Neural cell (in vitro differentiated cells): ENCODE measurements around the gene MON2. TPM values are rescaled to one million over a fixed set of nuclear protein-coding genes. Genes with fewer than 3 reads are reported as not detected.

Source experiments
- H2AFZ ChIP-seq: fragments of 200-600, 300-800 bp; sonication (generic), shearing (Covaris generic); 2 replicates; pipeline ENCODE4 v1.6.0; 2014; ENCODE audit warnings: low read depth, mild to moderate bottlenecking, antibody characterized with exemption, low read length, moderate library complexity
- H3F3A ChIP-seq: fragments of 200-600 bp; shearing (Covaris generic); 2 replicates; pipeline ENCODE4 v1.6.1; 2016; ENCODE audit warnings: mild to moderate bottlenecking, moderate library complexity, mixed read lengths, antibody characterized with exemption, low read length; ENCODE audit not compliant: insufficient read depth, poor library complexity, severe bottlenecking
- H3K27ac ChIP-seq: fragments of 200-600, 300-800 bp; sonication (generic), shearing (Covaris generic); 2 replicates; pipeline ENCODE4 v1.5.1; 2014; ENCODE audit warnings: mild to moderate bottlenecking, low read length, moderate library complexity
- H3K27me3 ChIP-seq: fragments of 300-800, 200-600 bp; sonication (generic), shearing (Covaris generic); 2 replicates; pipeline ENCODE4 v1.6.0; 2014; ENCODE audit warnings: mild to moderate bottlenecking, low read depth, low read length, moderate library complexity; ENCODE audit not compliant: insufficient read depth
- H3K36me3 ChIP-seq: fragments of 300-800, 200-600 bp; sonication (generic), shearing (Covaris generic); 2 replicates; pipeline ENCODE4 v1.5.1; 2014; ENCODE audit warnings: mild to moderate bottlenecking, antibody characterized with exemption, low read length, moderate library complexity; ENCODE audit not compliant: insufficient read depth
- H3K4me2 ChIP-seq: fragments of 300-800, 200-600 bp; sonication (generic), shearing (Covaris generic); 2 replicates; pipeline ENCODE4 v1.6.0; 2014; ENCODE audit warnings: mild to moderate bottlenecking, low read length
- H3K4me3 ChIP-seq: fragments of 300-800, 200-600 bp; sonication (generic), shearing (Covaris generic); 2 replicates; pipeline ENCODE4 v1.5.1; 2014; ENCODE audit warnings: mild to moderate bottlenecking, low read length, moderate library complexity
- H3K79me2 ChIP-seq: fragments of 200-600 bp; shearing (Covaris generic); replicated peaks from 2 replicates; pipeline ENCODE4 v1.6.0; 2014; ENCODE audit warnings: mild to moderate bottlenecking, low read length, moderate library complexity; ENCODE audit not compliant: insufficient read depth
- H3K9ac ChIP-seq: fragments of 300-800, 200-600 bp; sonication (generic), shearing (Covaris generic); 2 replicates; pipeline ENCODE4 v1.6.1; 2016; ENCODE audit warnings: mild to moderate bottlenecking, low read length, mixed read lengths
- H3K9me2 ChIP-seq: fragments of 200-600 bp; shearing (Covaris generic); 2 replicates; pipeline ENCODE4 v1.6.1; 2016; ENCODE audit warnings: mild to moderate bottlenecking, low read length, mixed read lengths; ENCODE audit not compliant: insufficient read depth
- H3K9me3 ChIP-seq: fragments of 200-600, 300-800 bp; sonication (generic), shearing (Covaris generic); 2 replicates; pipeline ENCODE4 v1.6.1; 2016; ENCODE audit warnings: mild to moderate bottlenecking, mixed run types, low read length, moderate library complexity, mixed read lengths
- H4K20me1 ChIP-seq: fragments of 200-600 bp; shearing (Covaris generic); 2 replicates; pipeline ENCODE4 v1.6.1; 2016; ENCODE audit warnings: mild to moderate bottlenecking, mixed run types; ENCODE audit not compliant: insufficient read depth
- EP300 ChIP-seq: fragments of 450-650 bp; conservative IDR thresholded peaks from 2 replicates; pipeline ENCODE4 v1.6.1; 2014; ENCODE audit warnings: antibody characterized with exemption, mild to moderate bottlenecking, moderate library complexity; ENCODE audit not compliant: poor library complexity, severe bottlenecking
- EZH2 ChIP-seq: fragments of 200-600, 300-800 bp; shearing (Covaris generic), sonication (generic); IDR thresholded peaks from 2 replicates; pipeline ENCODE4 v1.6.1; 2014; ENCODE audit warnings: antibody characterized with exemption, low read length, borderline replicate concordance, mild to moderate bottlenecking; ENCODE audit not compliant: insufficient read depth, poor library complexity, severe bottlenecking
- MXI1 ChIP-seq: fragments of 450-650 bp; conservative IDR thresholded peaks from 2 replicates; pipeline ENCODE4 v1.6.1; 2014; ENCODE audit warnings: antibody characterized with exemption, mild to moderate bottlenecking; ENCODE audit not compliant: poor library complexity, severe bottlenecking
- POLR2AphosphoS5 ChIP-seq: IDR thresholded peaks from 2 replicates; pipeline ENCODE4 v1.6.1; 2012
- RAD21 ChIP-seq: fragments of 450-650 bp; conservative IDR thresholded peaks from 2 replicates; pipeline ENCODE4 v1.6.1; 2014; ENCODE audit warnings: antibody characterized with exemption, mild to moderate bottlenecking, moderate library complexity
- SMC3 ChIP-seq: fragments of 450-650 bp; conservative IDR thresholded peaks from 2 replicates; pipeline ENCODE4 v1.6.1; 2014; ENCODE audit warnings: antibody characterized with exemption, mild to moderate bottlenecking, moderate library complexity; ENCODE audit not compliant: poor library complexity
- TAF1 ChIP-seq: IDR thresholded peaks from 2 replicates; pipeline ENCODE4 v1.6.1; 2012; ENCODE audit warnings: low read depth
- polyA plus RNA-seq: library from polyadenylated mRNA; depleted of rRNA; stranded (reverse); fragments of >200 nt; gene quantifications from 2 replicates; pipeline ENCODE4 v1.2.3, GENCODE V29; 2014
- TF ChIP-seq, protein P1 (sequence below): IDR thresholded peaks from 2 replicates; pipeline ENCODE4 v1.6.1; 2012; ENCODE audit warnings: borderline replicate concordance
- TF ChIP-seq, protein P2 (sequence below): fragments of 450-650 bp; IDR thresholded peaks from 2 replicates; pipeline ENCODE4 v1.5.1; 2014; ENCODE audit warnings: antibody characterized with exemption, mild to moderate bottlenecking, moderate library complexity; ENCODE audit not compliant: poor library complexity, severe bottlenecking

Gene MON2
- polyA plus RNA-seq, 1 donor from 2014 or later: 44.2 TPM

DNA sequence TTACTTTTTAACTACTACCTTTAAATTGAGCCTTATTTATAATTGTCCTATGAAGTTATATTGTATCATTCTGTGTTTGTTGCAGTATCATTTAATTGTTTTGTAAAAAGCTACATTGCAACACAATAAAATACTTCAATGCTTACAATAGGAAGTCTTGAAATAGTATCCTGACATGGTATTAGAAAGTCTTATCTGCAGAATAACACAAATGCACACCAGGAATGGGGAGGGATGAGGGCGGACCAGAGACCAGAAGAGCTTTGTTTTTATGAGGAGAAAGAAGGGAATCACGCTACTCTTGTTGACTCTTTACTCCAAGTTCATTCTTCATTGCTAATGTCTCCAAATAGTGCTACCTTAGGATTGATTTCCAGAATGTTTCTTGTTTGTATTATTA, 120.2 kb downstream of the MON2 start:
- Histone ChIP-seq H3K36me3 (no peaks in the 10 kb centered on the region), H2AFZ (no peak overlapping the region)

DNA sequence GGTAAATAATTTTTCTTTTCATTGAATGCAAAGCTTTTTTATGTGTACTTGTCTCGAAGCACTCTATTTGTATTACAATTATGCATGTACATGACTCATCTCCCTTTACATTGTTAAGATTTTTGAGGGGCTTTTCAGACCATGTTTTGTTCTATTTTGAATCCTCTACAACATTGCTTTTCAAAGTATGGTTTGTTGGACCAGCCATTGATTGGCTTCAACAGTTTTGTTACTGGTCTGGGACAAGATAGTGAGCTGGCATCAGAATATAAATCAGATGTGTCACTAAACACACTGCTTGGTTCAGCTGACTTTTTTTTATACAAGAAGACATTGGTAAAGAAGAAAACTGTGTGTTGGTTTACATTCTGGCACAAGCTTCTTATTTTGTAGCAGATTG, 122.3 kb downstream of the MON2 start:
- no peaks in the 10 kb centered on the region for H3F3A ChIP-seq
- no peaks in the 10 kb centered on the region for H3K27me3 ChIP-seq
- H4K20me1 ChIP-seq: no peaks in the 10 kb centered on the region
- no peak overlapping the region for H3K4me2 ChIP-seq
- no peak overlapping the region for H3K4me3 ChIP-seq
- TF ChIP-seq TAF1 (no peak), SMC3 (no peak), EP300 (no peak), EZH2 (no peak), RAD21 (no peak)
- TF ChIP-seq, protein P1, sequence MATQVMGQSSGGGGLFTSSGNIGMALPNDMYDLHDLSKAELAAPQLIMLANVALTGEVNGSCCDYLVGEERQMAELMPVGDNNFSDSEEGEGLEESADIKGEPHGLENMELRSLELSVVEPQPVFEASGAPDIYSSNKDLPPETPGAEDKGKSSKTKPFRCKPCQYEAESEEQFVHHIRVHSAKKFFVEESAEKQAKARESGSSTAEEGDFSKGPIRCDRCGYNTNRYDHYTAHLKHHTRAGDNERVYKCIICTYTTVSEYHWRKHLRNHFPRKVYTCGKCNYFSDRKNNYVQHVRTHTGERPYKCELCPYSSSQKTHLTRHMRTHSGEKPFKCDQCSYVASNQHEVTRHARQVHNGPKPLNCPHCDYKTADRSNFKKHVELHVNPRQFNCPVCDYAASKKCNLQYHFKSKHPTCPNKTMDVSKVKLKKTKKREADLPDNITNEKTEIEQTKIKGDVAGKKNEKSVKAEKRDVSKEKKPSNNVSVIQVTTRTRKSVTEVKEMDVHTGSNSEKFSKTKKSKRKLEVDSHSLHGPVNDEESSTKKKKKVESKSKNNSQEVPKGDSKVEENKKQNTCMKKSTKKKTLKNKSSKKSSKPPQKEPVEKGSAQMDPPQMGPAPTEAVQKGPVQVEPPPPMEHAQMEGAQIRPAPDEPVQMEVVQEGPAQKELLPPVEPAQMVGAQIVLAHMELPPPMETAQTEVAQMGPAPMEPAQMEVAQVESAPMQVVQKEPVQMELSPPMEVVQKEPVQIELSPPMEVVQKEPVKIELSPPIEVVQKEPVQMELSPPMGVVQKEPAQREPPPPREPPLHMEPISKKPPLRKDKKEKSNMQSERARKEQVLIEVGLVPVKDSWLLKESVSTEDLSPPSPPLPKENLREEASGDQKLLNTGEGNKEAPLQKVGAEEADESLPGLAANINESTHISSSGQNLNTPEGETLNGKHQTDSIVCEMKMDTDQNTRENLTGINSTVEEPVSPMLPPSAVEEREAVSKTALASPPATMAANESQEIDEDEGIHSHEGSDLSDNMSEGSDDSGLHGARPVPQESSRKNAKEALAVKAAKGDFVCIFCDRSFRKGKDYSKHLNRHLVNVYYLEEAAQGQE: no peak
- TF ChIP-seq, protein P2, sequence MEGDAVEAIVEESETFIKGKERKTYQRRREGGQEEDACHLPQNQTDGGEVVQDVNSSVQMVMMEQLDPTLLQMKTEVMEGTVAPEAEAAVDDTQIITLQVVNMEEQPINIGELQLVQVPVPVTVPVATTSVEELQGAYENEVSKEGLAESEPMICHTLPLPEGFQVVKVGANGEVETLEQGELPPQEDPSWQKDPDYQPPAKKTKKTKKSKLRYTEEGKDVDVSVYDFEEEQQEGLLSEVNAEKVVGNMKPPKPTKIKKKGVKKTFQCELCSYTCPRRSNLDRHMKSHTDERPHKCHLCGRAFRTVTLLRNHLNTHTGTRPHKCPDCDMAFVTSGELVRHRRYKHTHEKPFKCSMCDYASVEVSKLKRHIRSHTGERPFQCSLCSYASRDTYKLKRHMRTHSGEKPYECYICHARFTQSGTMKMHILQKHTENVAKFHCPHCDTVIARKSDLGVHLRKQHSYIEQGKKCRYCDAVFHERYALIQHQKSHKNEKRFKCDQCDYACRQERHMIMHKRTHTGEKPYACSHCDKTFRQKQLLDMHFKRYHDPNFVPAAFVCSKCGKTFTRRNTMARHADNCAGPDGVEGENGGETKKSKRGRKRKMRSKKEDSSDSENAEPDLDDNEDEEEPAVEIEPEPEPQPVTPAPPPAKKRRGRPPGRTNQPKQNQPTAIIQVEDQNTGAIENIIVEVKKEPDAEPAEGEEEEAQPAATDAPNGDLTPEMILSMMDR: no peak
- H2AFZ ChIP-seq: no peak overlapping the region
- no peaks in the 10 kb centered on the region for H3K36me3 ChIP-seq
- no peaks in the 10 kb centered on the region for H3K79me2 ChIP-seq
- no peak overlapping the region for H3K27ac ChIP-seq
- H3K9me3 ChIP-seq: no peaks in the 10 kb centered on the region
- H3K9me2 ChIP-seq: no peaks in the 10 kb centered on the region
- no peak overlapping the region for H3K9ac ChIP-seq

More for the DNA sequence above, 120.2 kb downstream of the MON2 start:
- Histone ChIP-seq H3K9me2 (no peaks in the 10 kb centered on the region), H3K27me3 (no peaks in the 10 kb centered on the region), H3F3A (no peaks in the 10 kb centered on the region), H3K4me2 (no peak overlapping the region), H4K20me1 (no peaks in the 10 kb centered on the region), H3K9me3 (no peaks in the 10 kb centered on the region), H3K9ac (no peak overlapping the region), H3K4me3 (no peak overlapping the region), H3K79me2 (no peaks in the 10 kb centered on the region), H3K27ac (no peak overlapping the region)
- TF ChIP-seq EZH2 (no peak), TAF1 (no peak), POLR2AphosphoS5 (no peak)

DNA sequence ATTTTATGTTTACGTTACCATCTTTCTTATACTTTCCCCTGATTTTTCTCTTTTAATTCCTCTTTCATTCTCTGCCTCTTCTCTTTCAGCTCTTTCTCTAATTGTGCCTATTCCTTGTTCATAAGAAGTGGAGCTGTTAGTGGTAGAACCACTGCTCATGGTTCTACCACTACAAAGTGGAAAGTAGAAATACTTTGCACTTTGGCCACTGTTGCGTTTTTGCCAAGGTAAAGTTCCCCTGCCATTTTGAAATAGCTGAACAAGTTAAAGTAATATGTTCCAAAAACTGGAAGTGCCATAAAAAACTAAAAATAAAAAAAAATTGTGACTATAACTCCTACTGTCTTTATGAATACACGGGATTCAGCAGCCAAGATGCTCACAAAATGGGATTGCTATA, 130.6 kb downstream of the MON2 start:
- no peak overlapping the region for H3K4me3 ChIP-seq
- H4K20me1 ChIP-seq: no peaks in the 10 kb centered on the region
- H3K9me2 ChIP-seq: no peaks in the 10 kb centered on the region
- H3K27ac ChIP-seq: no peak overlapping the region
- H3F3A ChIP-seq: no peaks in the 10 kb centered on the region
- no peak overlapping the region for H3K4me2 ChIP-seq
- no peaks in the 10 kb centered on the region for H3K9me3 ChIP-seq
- TF ChIP-seq SMC3: no peak
- no peak for TF ChIP-seq POLR2AphosphoS5
- TF ChIP-seq EP300: no peak
- no peak for TF ChIP-seq MXI1
- TF ChIP-seq, protein P1: no peak
- TF ChIP-seq, protein P2: no peak
- TF ChIP-seq RAD21: no peak
- TF ChIP-seq EZH2: no peak
- no peak for TF ChIP-seq TAF1
- no peak overlapping the region for H2AFZ ChIP-seq
- no peaks in the 10 kb centered on the region for H3K27me3 ChIP-seq
- no peaks in the 10 kb centered on the region for H3K36me3 ChIP-seq
- no peaks in the 10 kb centered on the region for H3K79me2 ChIP-seq
- no peak overlapping the region for H3K9ac ChIP-seq
